ENCODE results near the gene TXNL4A. TPM values are rescaled to one million over a fixed set of nuclear protein-coding genes. Genes with fewer than 3 reads are reported as not detected.

The TXNL4A gene
- total and polyA plus RNA-seq, 9 donors = 9.4 to 57.1 (median 42.3) TPM

- no peak overlapping the region for H3K27ac ChIP-seq
Observed at GRCh38 chr18:79934311-79935097, 53.9 kb downstream of the TXNL4A start.

GRCh38 chr18:79933765-79934164, 54.6 kb downstream of the TXNL4A start:
- H3K27me3 ChIP-seq = no peaks in the 10 kb centered on the region
- DNase-seq = peak in 3 of 5 donors; percentile 6 to 10 (median 8)
- no peaks in the 10 kb centered on the region for H3K4me1 ChIP-seq (ENCODE audit: insufficient read depth)
- H3K36me3 ChIP-seq = no peaks in the 10 kb centered on the region
- intact Hi-C loops (cut with DNase I) = no loop called here
- no peaks in the 10 kb centered on the region for H3K9me3 ChIP-seq
- no peak for TF ChIP-seq CTCF (IDR thresholded peaks at IDR 0.05)
- no peak for TF ChIP-seq POLR2A (IDR thresholded peaks at IDR 0.05)
- TF ChIP-seq EP300 (IDR thresholded peaks at IDR 0.05) = no peak
- WGBS, 3 donors = 84 to 88% (median 84%) methylated on average over 10 of the region's 10 CpGs
- no peak overlapping the region for H3K4me3 ChIP-seq
- no peak overlapping the region for H3K27ac ChIP-seq

More at GRCh38 chr18:79934311-79935097, 53.9 kb downstream of the TXNL4A start:
- intact Hi-C loops (cut with DNase I) = no loop called here
- H3K4me1 ChIP-seq (ENCODE audit: insufficient read depth) = no peaks in the 10 kb centered on the region
- H3K27me3 ChIP-seq = no peaks in the 10 kb centered on the region
- DNase-seq = peak in 3 of 5 donors; percentile 3 to 13 (median 9)
- H3K36me3 ChIP-seq = no peaks in the 10 kb centered on the region
- 77 to 86% (median 79%) methylated on average over 8 of the region's 8 CpGs for WGBS, 3 donors
- H3K4me3 ChIP-seq = no peak overlapping the region
- TF ChIP-seq EP300 (IDR thresholded peaks at IDR 0.05) (no peak), CTCF (IDR thresholded peaks at IDR 0.05) (no peak), POLR2A (IDR thresholded peaks at IDR 0.05) (no peak)
- no peaks in the 10 kb centered on the region for H3K9me3 ChIP-seq

GRCh38 chr18:79932907-79933306, 55.5 kb downstream of the TXNL4A start:
- no peak overlapping the region for H3K27ac ChIP-seq
- WGBS, 3 donors = 94 to 96% (median 96%) methylated on average over 3 of the region's 3 CpGs
- no peaks in the 10 kb centered on the region for H3K36me3 ChIP-seq
- H3K9me3 ChIP-seq = no peaks in the 10 kb centered on the region
- TF ChIP-seq POLR2A (IDR thresholded peaks at IDR 0.05) = no peak
- TF ChIP-seq EP300 (IDR thresholded peaks at IDR 0.05) = no peak
- no peak for TF ChIP-seq CTCF (IDR thresholded peaks at IDR 0.05)
- H3K4me1 ChIP-seq (ENCODE audit: insufficient read depth) = no peaks in the 10 kb centered on the region
- H3K27me3 ChIP-seq = no peaks in the 10 kb centered on the region
- intact Hi-C loops (cut with DNase I) = no loop called here
- no peak for DNase-seq
- H3K4me3 ChIP-seq = no peak overlapping the region

GRCh38 chr18:79931475-79931874, 56.9 kb downstream of the TXNL4A start:
- Histone ChIP-seq H3K4me1 (ENCODE audit: insufficient read depth) (no peaks in the 10 kb centered on the region), H3K4me3 (no peak overlapping the region), H3K9me3 (no peaks in the 10 kb centered on the region), H3K36me3 (no peaks in the 10 kb centered on the region), H3K27ac (no peak overlapping the region), H3K27me3 (no peaks in the 10 kb centered on the region)
- DNase-seq = no peak
- intact Hi-C loops (cut with DNase I) = no loop called here
- WGBS, 3 donors = 95 to 99% (median 95%) methylated on average over 2 of the region's 2 CpGs
- no peak for TF ChIP-seq POLR2A (IDR thresholded peaks at IDR 0.05)
- TF ChIP-seq CTCF (IDR thresholded peaks at IDR 0.05) = no peak
- no peak for TF ChIP-seq EP300 (IDR thresholded peaks at IDR 0.05)

Measured in ovary (tissue), 9 donors.